SU-DHL-6 (cell line): ENCODE data around the gene WIZ.

Experiments
- H2AFZ ChIP-seq: fragments of 200-600 bp; sonication (generic); 2 replicates; pipeline ENCODE4 v1.6.1; 2014; ENCODE audit warnings: low read depth, mild to moderate bottlenecking, moderate library complexity, mixed read lengths, antibody characterized with exemption, low read length; ENCODE audit not compliant: severe bottlenecking
- H3F3A ChIP-seq: fragments of 200-600 bp; shearing (Covaris generic); 2 replicates; pipeline ENCODE4 v1.6.0; 2016; ENCODE audit warnings: antibody characterized with exemption, mild to moderate bottlenecking; ENCODE audit not compliant: insufficient read depth
- H3K27ac ChIP-seq: fragments of 200-600 bp; sonication (generic); 2 replicates; pipeline ENCODE4 v1.5.1; 2016; ENCODE audit warnings: low read depth, mild to moderate bottlenecking, low read length, moderate library complexity, mixed read lengths
- H3K27me3 ChIP-seq: fragments of 200-600 bp; sonication (generic), shearing (Covaris generic); 2 replicates; pipeline ENCODE4 v1.6.0; 2014; ENCODE audit warnings: mild to moderate bottlenecking, low read length
- H3K36me3 ChIP-seq: fragments of 200-600 bp; sonication (generic); 2 replicates; pipeline ENCODE4 v1.6.1; 2014; ENCODE audit warnings: mild to moderate bottlenecking, low read length, mixed read lengths
- H3K4me2 ChIP-seq: fragments of 300-600, 200-600 bp; shearing (Covaris generic), sonication (generic); 2 replicates; pipeline ENCODE4 v1.6.0; 2014; ENCODE audit warnings: low read length, low read depth, mild to moderate bottlenecking; ENCODE audit not compliant: poor library complexity, severe bottlenecking
- H3K4me3 ChIP-seq: fragments of 200-600 bp; sonication (generic); 2 replicates; pipeline ENCODE4 v1.5.1; 2014; ENCODE audit warnings: antibody characterized with exemption, low read length, mild to moderate bottlenecking, mixed read lengths; ENCODE audit not compliant: insufficient read depth, poor library complexity, severe bottlenecking
- H3K79me2 ChIP-seq: fragments of 200-600 bp; sonication (generic); 2 replicates; pipeline ENCODE4 v1.6.1; 2014; ENCODE audit warnings: mild to moderate bottlenecking, low read length, moderate library complexity; ENCODE audit not compliant: insufficient read depth
- H3K9ac ChIP-seq: fragments of 200-600 bp; sonication (generic); 2 replicates; pipeline ENCODE4 v1.7.0; 2014; ENCODE audit warnings: mild to moderate bottlenecking, low read length
- H3K9me2 ChIP-seq: fragments of 200-600 bp; sonication (generic); replicated peaks from 2 replicates; pipeline ENCODE4 v1.6.1; 2014; ENCODE audit warnings: low read length; ENCODE audit not compliant: insufficient read depth
- H3K9me3 ChIP-seq: fragments of 200-600 bp; sonication (generic); 2 replicates; pipeline ENCODE4 v1.6.1; 2014; ENCODE audit warnings: low read length, mixed read lengths; ENCODE audit not compliant: insufficient read depth
- H4K20me1 ChIP-seq: fragments of 200-600 bp; sonication (generic); 2 replicates; pipeline ENCODE4 v1.6.1; 2014; ENCODE audit warnings: low read depth, mild to moderate bottlenecking, antibody characterized with exemption, low read length, moderate library complexity, mixed read lengths
- CTCF ChIP-seq: fragments of 200-600 bp; sonication (generic); IDR thresholded peaks from one replicate; pipeline ENCODE4 v1.5.1; 2017; ENCODE audit warnings: antibody characterized with exemption, mild to moderate bottlenecking, low read length, moderate library complexity; ENCODE audit not compliant: insufficient read depth, poor library complexity, severe bottlenecking
- EZH2phosphoT487 ChIP-seq: fragments of 200-600 bp; sonication (generic), shearing (Covaris generic); conservative IDR thresholded peaks from 2 replicates; pipeline ENCODE4 v1.6.1; 2018; ENCODE audit warnings: mild to moderate bottlenecking, antibody characterized with exemption, low read length, moderate library complexity, mixed read lengths

Gene WIZ

GRCh38 chr19:15468675-15469512 lies 19.1 kb upstream of the WIZ start:
- Histone ChIP-seq H2AFZ (no peak overlapping the region), H3K4me3 (no peak overlapping the region), H3K79me2 (no peaks in the 10 kb centered on the region), H3K9ac (no peak overlapping the region), H3F3A (no peaks in the 10 kb centered on the region), H3K27ac (no peak overlapping the region), H3K27me3 (no peaks in the 10 kb centered on the region), H3K36me3 (no peaks in the 10 kb centered on the region), H4K20me1 (no peaks in the 10 kb centered on the region), H3K9me2 (no peaks in the 10 kb centered on the region), H3K4me2 (no peak overlapping the region), H3K9me3 (no peaks in the 10 kb centered on the region)
- TF ChIP-seq CTCF, result no peak
- no peak for TF ChIP-seq EZH2phosphoT487

DNA sequence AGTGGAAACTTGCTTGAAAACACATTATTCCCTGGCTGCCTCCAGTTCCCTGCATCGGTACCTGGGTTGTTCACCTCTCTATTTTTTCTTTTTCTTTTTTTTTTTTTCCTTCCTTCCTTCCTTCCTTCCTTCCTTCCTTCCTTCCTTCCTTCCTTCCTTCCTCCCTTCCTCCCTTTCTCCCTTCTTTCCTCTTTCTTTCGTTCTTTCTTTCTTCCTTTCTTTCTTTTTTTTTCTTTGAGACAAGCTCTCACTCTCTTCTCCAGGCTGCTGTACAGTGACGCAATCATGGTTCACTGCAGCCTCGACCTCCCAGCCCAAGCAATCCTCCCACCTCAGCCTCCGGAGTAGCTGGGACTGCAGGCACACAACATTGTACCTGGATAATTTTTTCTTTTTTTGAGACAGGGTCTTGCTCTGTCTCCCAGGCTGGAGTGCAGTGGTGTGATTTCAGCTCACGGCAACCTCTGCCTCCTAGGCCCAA lies 18.0 kb upstream of the WIZ start:
- Histone ChIP-seq H3K9ac (no peak overlapping the region), H3F3A (no peaks in the 10 kb centered on the region), H3K36me3 (no peaks in the 10 kb centered on the region), H3K79me2 (no peaks in the 10 kb centered on the region; the same call in 1 of the 2 replicates), H4K20me1 (no peaks in the 10 kb centered on the region), H3K4me2 (no peak overlapping the region), H2AFZ (no peak overlapping the region), H3K27ac (no peak overlapping the region), H3K27me3 (no peaks in the 10 kb centered on the region), H3K4me3 (no peak overlapping the region), H3K9me2 (no peaks in the 10 kb centered on the region), H3K9me3 (no peaks in the 10 kb centered on the region)
- TF ChIP-seq CTCF (no peak), EZH2phosphoT487 (no peak)

GRCh38 chr19:15466851-15467733 lies 17.3 kb upstream of the WIZ start:
- TF ChIP-seq CTCF (no peak), EZH2phosphoT487 (no peak)
- Histone ChIP-seq H3K4me2 (no peak overlapping the region), H3F3A (no peaks in the 10 kb centered on the region), H3K36me3 (no peaks in the 10 kb centered on the region), H3K4me3 (no peak overlapping the region), H3K27me3 (no peaks in the 10 kb centered on the region), H3K27ac (no peak overlapping the region), H3K79me2 (no peaks in the 10 kb centered on the region; the same call in 1 of the 2 replicates), H3K9me2 (no peaks in the 10 kb centered on the region), H3K9ac (no peak overlapping the region), H3K9me3 (no peaks in the 10 kb centered on the region), H4K20me1 (no peaks in the 10 kb centered on the region), H2AFZ (no peak overlapping the region)
